ENCODE data around the gene SLC4A2.

The SLC4A2 gene

GRCh38 chr7:151059367-151060112 is at the start of gene SLC4A2 (continued):
- TF ChIP-seq ZBTB44 (tag by site-specific recombination; IDR thresholded peaks at IDR 0.05) (no peak), FEZF1 (tag by site-specific recombination; IDR thresholded peaks at IDR 0.05) (no peak), HOXD13 (CRISPR knock-in tag; IDR thresholded peaks at IDR 0.05; ENCODE audit: borderline replicate concordance) (no peak), ZNF248 (tag by site-specific recombination; IDR thresholded peaks at IDR 0.05) (no peak), ZSCAN16 (tag by site-specific recombination; IDR thresholded peaks at IDR 0.05) (no peak), PBX3 (CRISPR knock-in tag; IDR thresholded peaks at IDR 0.05) (no peak), ZNF302 (tag by site-specific recombination; IDR thresholded peaks at IDR 0.05; ENCODE audit: low read depth) (no peak), ZNF223 (tag by site-specific recombination; IDR thresholded peaks at IDR 0.05) (no peak), BCL6B (tag by site-specific recombination; IDR thresholded peaks at IDR 0.05) (no peak), ZNF423 (tag by site-specific recombination; IDR thresholded peaks at IDR 0.05) (peak; percentile 63; the same call in 1 of the 2 replicates), ZNF623 (tag by site-specific recombination; IDR thresholded peaks at IDR 0.05) (0 out of 2 replicates have a peak, but pooled peaks have one; percentile 7), ZNF621 (tag by site-specific recombination; IDR thresholded peaks at IDR 0.05) (no peak), ZNF155 (tag by site-specific recombination; IDR thresholded peaks at IDR 0.05) (no peak), ZFHX2 (tag by site-specific recombination; conservative IDR thresholded peaks at IDR 0.05) (no peak; the same call in none of the 2 replicates), GLI4 (tag by site-specific recombination; IDR thresholded peaks at IDR 0.05) (no peak), ZIC2 (tag by site-specific recombination; IDR thresholded peaks at IDR 0.05) (peak; percentile 12; the same call in 1 of the 2 replicates), ZNF449 (tag by site-specific recombination; IDR thresholded peaks at IDR 0.05) (no peak), GLIS2 (tag by site-specific recombination; IDR thresholded peaks at IDR 0.05) (peak; percentile 88; the same call in 1 of the 2 replicates), ZSCAN18 (tag by site-specific recombination; IDR thresholded peaks at IDR 0.05) (no peak), ZNF521 (tag by site-specific recombination; IDR thresholded peaks at IDR 0.05) (no peak), ZNF585B (tag by site-specific recombination; IDR thresholded peaks at IDR 0.05) (no peak), ZNF366 (tag by site-specific recombination; conservative IDR thresholded peaks at IDR 0.05) (0 out of 2 replicates have a peak, but pooled peaks have one; percentile 28), ZNF157 (tag by site-specific recombination; IDR thresholded peaks at IDR 0.05) (no peak), ZBTB8A (tag by site-specific recombination; IDR thresholded peaks at IDR 0.05) (peak; percentile 12; the same call in 1 of the 2 replicates), ZNF555 (tag by site-specific recombination; conservative IDR thresholded peaks at IDR 0.05) (no peak), PRDM10 (tag by site-specific recombination; IDR thresholded peaks at IDR 0.05) (peak; percentile 87), TRIM28 (IDR thresholded peaks at IDR 0.05; ENCODE audit: borderline replicate concordance, low read length) (no peak), MEIS1 (CRISPR knock-in tag; IDR thresholded peaks at IDR 0.05; ENCODE audit: borderline replicate concordance) (no peak), ZNF341 (tag by site-specific recombination; IDR thresholded peaks at IDR 0.05; ENCODE audit: low read depth) (peak; percentile 69; the same call in 1 of the 2 replicates), ZNF266 (tag by site-specific recombination; IDR thresholded peaks at IDR 0.05; ENCODE audit: low read depth) (no peak)
